ENCODE results near the gene GIGYF2. TPM values are rescaled to one million over a fixed set of nuclear protein-coding genes. Genes with fewer than 3 reads are reported as not detected.

Gene GIGYF2
- total RNA-seq, 1 experiment from 2014 or later = 68.3 TPM

GRCh38 chr2:232777276-232777675 lies 80.1 kb downstream of the GIGYF2 start:
- Histone ChIP-seq H3K4me1 (ENCODE audit: control insufficient read depth, insufficient read depth, low read length) (peaks cover 41% of the 10 kb centered on the region), H3K9me3 (ENCODE audit: control insufficient read depth, insufficient read depth, low read depth, low read length) (no peaks in the 10 kb centered on the region), H3K36me3 (ENCODE audit: control insufficient read depth, insufficient read depth, low read length) (0 out of 2 replicates have a peak, but pooled peaks cover 3% of the 10 kb centered on the region), H3K4me3 (ENCODE audit: low read depth in 2 of 2, low read length in 2 of 2) (no peak overlapping the region), H3K27ac (ENCODE audit: low read length) (no peak overlapping the region; the same call in 1 of the 2 replicates), H3K27me3 (ENCODE audit: control insufficient read depth, insufficient read depth, low read length) (no peaks in the 10 kb centered on the region)
- ChIA-PET POLR2A (no interaction called here), CTCF (no interaction called here)
- BruUV-seq (replicated peaks) = no TSS peak
- intact Hi-C loops (cut with micrococcal nuclease; ENCODE audit: unreplicated experiment) (no loop called here), in situ Hi-C loops (cut with HindIII; ENCODE audit: low pct_unique_long_range_greater_than_20kb, low sequenced_read_pairs) (no loop called here)
- TF ChIP-seq, protein P1, sequence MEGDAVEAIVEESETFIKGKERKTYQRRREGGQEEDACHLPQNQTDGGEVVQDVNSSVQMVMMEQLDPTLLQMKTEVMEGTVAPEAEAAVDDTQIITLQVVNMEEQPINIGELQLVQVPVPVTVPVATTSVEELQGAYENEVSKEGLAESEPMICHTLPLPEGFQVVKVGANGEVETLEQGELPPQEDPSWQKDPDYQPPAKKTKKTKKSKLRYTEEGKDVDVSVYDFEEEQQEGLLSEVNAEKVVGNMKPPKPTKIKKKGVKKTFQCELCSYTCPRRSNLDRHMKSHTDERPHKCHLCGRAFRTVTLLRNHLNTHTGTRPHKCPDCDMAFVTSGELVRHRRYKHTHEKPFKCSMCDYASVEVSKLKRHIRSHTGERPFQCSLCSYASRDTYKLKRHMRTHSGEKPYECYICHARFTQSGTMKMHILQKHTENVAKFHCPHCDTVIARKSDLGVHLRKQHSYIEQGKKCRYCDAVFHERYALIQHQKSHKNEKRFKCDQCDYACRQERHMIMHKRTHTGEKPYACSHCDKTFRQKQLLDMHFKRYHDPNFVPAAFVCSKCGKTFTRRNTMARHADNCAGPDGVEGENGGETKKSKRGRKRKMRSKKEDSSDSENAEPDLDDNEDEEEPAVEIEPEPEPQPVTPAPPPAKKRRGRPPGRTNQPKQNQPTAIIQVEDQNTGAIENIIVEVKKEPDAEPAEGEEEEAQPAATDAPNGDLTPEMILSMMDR (IDR thresholded peaks at IDR 0.05) = no peak
- no peak for TF ChIP-seq POLR2AphosphoS5 (IDR thresholded peaks at IDR 0.05; ENCODE audit: low read depth, low read length)
- TF ChIP-seq SIN3A (IDR thresholded peaks at IDR 0.05; ENCODE audit: borderline replicate concordance, insufficient read depth, low read depth, low read length) = no peak
- TF ChIP-seq TCF7L2 (IDR thresholded peaks at IDR 0.05; ENCODE audit: low read depth, low read length) = no peak
- TF ChIP-seq REST (IDR thresholded peaks at IDR 0.05; ENCODE audit: insufficient read depth in 1 of 2, low read depth in 2 of 2, low read length in 1 of 2) = no peak
- ATAC-seq (no peak), DNase-seq (ENCODE audit: low read depth, low spot score) (no peak)

DNA sequence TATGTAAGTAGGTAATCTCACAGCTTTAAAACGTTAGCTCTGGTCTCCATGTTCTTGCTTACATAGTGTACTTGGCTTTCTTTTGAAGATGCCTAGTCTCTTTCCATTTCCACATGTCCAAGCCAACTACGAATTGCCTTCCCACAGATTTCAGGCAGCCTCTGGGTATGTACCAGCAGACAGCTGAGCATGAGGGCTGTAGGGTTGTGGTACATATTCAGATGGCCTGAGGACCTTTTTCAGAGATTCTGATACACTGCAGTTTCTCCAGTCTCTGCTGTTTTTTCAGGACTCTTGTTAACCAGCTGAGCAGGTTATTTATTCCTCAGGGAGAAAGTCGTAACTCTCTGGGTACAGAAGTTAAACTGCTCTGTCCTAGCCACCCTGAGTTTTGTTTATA lies 82.3 kb downstream of the GIGYF2 start:
- ATAC-seq (no peak), DNase-seq (ENCODE audit: low read depth, low spot score) (no peak)
- BruUV-seq (replicated peaks) = no TSS peak
- Histone ChIP-seq H3K27ac (ENCODE audit: low read length) (peak overlapping the region; percentile 74), H3K4me3 (ENCODE audit: low read depth in 2 of 2, low read length in 2 of 2) (no peak overlapping the region), H3K36me3 (ENCODE audit: control insufficient read depth, insufficient read depth, low read length) (no peaks in the 10 kb centered on the region), H3K27me3 (ENCODE audit: control insufficient read depth, insufficient read depth, low read length) (no peaks in the 10 kb centered on the region), H3K9me3 (ENCODE audit: control insufficient read depth, insufficient read depth, low read depth, low read length) (no peaks in the 10 kb centered on the region), H3K4me1 (ENCODE audit: control insufficient read depth, insufficient read depth, low read length) (peaks cover 52% of the 10 kb centered on the region)
- CTCF ChIA-PET = no interaction called here
- POLR2A ChIA-PET = no interaction called here
- intact Hi-C loops (cut with micrococcal nuclease; ENCODE audit: unreplicated experiment) (no loop called here), in situ Hi-C loops (cut with HindIII; ENCODE audit: low pct_unique_long_range_greater_than_20kb, low sequenced_read_pairs) (no loop called here)
- no peak for TF ChIP-seq POLR2AphosphoS5 (IDR thresholded peaks at IDR 0.05; ENCODE audit: low read depth, low read length)

DNA sequence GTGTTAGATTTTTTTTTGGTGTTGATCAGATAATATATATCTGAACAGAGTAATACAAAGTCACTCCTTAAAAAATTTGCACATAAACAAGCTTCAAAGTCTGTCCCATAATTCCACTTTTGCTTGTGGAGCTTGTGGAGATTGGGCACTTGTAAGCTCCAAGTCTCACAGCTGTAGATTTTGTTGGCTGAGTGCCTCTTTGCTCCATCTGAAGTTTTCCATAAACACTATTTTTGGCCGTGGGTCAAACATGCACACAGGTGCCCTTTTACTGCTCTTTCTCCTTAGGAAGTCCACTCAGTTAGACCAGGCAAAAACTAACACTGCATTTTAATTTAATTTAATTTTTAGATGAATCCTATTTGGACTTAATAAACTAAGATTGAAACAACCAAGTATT lies 82.8 kb downstream of the GIGYF2 start:
- Histone ChIP-seq H3K9me3 (ENCODE audit: control insufficient read depth, insufficient read depth, low read depth, low read length) (no peaks in the 10 kb centered on the region), H3K36me3 (ENCODE audit: control insufficient read depth, insufficient read depth, low read length) (no peaks in the 10 kb centered on the region), H3K4me3 (ENCODE audit: low read depth in 2 of 2, low read length in 2 of 2) (no peak overlapping the region), H3K27ac (ENCODE audit: low read length) (peak overlapping the region; percentile 74), H3K27me3 (ENCODE audit: control insufficient read depth, insufficient read depth, low read length) (no peaks in the 10 kb centered on the region), H3K4me1 (ENCODE audit: control insufficient read depth, insufficient read depth, low read length) (peaks cover 52% of the 10 kb centered on the region)
- in situ Hi-C loops (cut with HindIII; ENCODE audit: low pct_unique_long_range_greater_than_20kb, low sequenced_read_pairs) (no loop called here), intact Hi-C loops (cut with micrococcal nuclease; ENCODE audit: unreplicated experiment) (no loop called here)
- no TSS peak for BruUV-seq (replicated peaks)
- TF ChIP-seq SIN3A (IDR thresholded peaks at IDR 0.05; ENCODE audit: borderline replicate concordance, insufficient read depth, low read depth, low read length) (no peak), TCF7L2 (IDR thresholded peaks at IDR 0.05; ENCODE audit: low read depth, low read length) (peak; percentile 74)
- ChIA-PET CTCF (no interaction called here), POLR2A (interaction anchor here (0.6 kb wide), 2 partner anchors 12 to 163 kb away, joined by 3 read pairs; no protein-coding TSS in a partner anchor)
- no peak for ATAC-seq
- no peak for DNase-seq (ENCODE audit: low read depth, low spot score)
